GM19397 (cell line): ENCODE measurements around the gene PDE4D.
"Not testable (repeated sequence)": the region's sequence is repeated elsewhere in the genome, so short reads cannot be mapped to it uniquely, and the experiment has no call there.

ENCODE experiments used
- ATAC-seq: cut with Tn5 transposase; IDR thresholded peaks from one replicate; pipeline ENCODE4 v1.9.1; 2021; ENCODE audit warnings: mild to moderate bottlenecking, moderate library complexity; ENCODE audit not compliant: unreplicated experiment

Gene PDE4D

GRCh38 chr5:59487068-59487686 lies 406.3 kb downstream of the PDE4D start:
- ATAC-seq, result no peak

GRCh38 chr5:59486508-59486907 lies 407.0 kb downstream of the PDE4D start:
- no peak for ATAC-seq

- ATAC-seq, result no peak
These were observed 407.7 kb downstream of the PDE4D start for GRCh38 chr5:59485629-59486439.

- no peak for ATAC-seq
These were observed 408.4 kb downstream of the PDE4D start for GRCh38 chr5:59485107-59485506.

- no peak for ATAC-seq
These were observed 408.9 kb downstream of the PDE4D start for GRCh38 chr5:59484618-59485017.

- ATAC-seq, result no peak
These were observed 409.5 kb downstream of the PDE4D start for GRCh38 chr5:59483971-59484472.

- ATAC-seq, result no peak
These were observed 414.4 kb downstream of the PDE4D start for GRCh38 chr5:59479086-59479485.

GRCh38 chr5:59474324-59474723 lies 419.2 kb downstream of the PDE4D start:
- ATAC-seq, result no peak

- no peak for ATAC-seq
These were observed 419.9 kb downstream of the PDE4D start for GRCh38 chr5:59473611-59474010.

GRCh38 chr5:59471463-59471862 lies 422.1 kb downstream of the PDE4D start:
- no peak for ATAC-seq

- ATAC-seq, result no peak
These were observed 425.6 kb downstream of the PDE4D start for GRCh38 chr5:59467969-59468368.

- no peak for ATAC-seq
These were observed 427.3 kb downstream of the PDE4D start for GRCh38 chr5:59466271-59466670.

- ATAC-seq, result no peak
These were observed 428.6 kb downstream of the PDE4D start for GRCh38 chr5:59464969-59465368.

GRCh38 chr5:59463618-59464166 lies 429.8 kb downstream of the PDE4D start:
- not testable (repeated sequence) for ATAC-seq

GRCh38 chr5:59462956-59463355 lies 430.6 kb downstream of the PDE4D start:
- ATAC-seq, result no peak

- no peak for ATAC-seq
These were observed 433.0 kb downstream of the PDE4D start for GRCh38 chr5:59460368-59461153.

- no peak for ATAC-seq
These were observed 434.4 kb downstream of the PDE4D start for GRCh38 chr5:59458966-59459729.

GRCh38 chr5:59458321-59458720 lies 435.2 kb downstream of the PDE4D start:
- ATAC-seq, result no peak

GRCh38 chr5:59449905-59450644 lies 443.5 kb downstream of the PDE4D start:
- no peak for ATAC-seq

- no peak for ATAC-seq
These were observed 447.2 kb downstream of the PDE4D start for GRCh38 chr5:59446356-59446755.
